Endothelial cell (in vitro differentiated cells): ENCODE results near the gene PTPRN2. TPM values are rescaled to one million over a fixed set of nuclear protein-coding genes. Genes with fewer than 3 reads are reported as not detected.

ENCODE experiments used
- DNase-seq: peaks from one replicate; pipeline ENCODE4 v3.0.0; 2021; ENCODE audit warnings: low spot score
- H3K27ac Mint-ChIP-seq: one replicate; pipeline ENCODE4 v1.8.0; 2021; ENCODE audit warnings: mixed read lengths, inconsistent platforms; ENCODE audit not compliant: unreplicated experiment
- H3K27me3 Mint-ChIP-seq: one replicate; pipeline ENCODE4 v1.8.0; 2021; ENCODE audit warnings: mild to moderate bottlenecking, moderate library complexity, mixed read lengths, inconsistent platforms; ENCODE audit not compliant: unreplicated experiment
- H3K36me3 Mint-ChIP-seq: one replicate; pipeline ENCODE4 v1.8.0; 2021; ENCODE audit warnings: mild to moderate bottlenecking, low read depth, mixed read lengths, inconsistent platforms; ENCODE audit not compliant: unreplicated experiment
- H3K4me1 Mint-ChIP-seq: one replicate; pipeline ENCODE4 v1.8.0; 2021; ENCODE audit warnings: mild to moderate bottlenecking, mixed read lengths, inconsistent platforms; ENCODE audit not compliant: unreplicated experiment
- H3K4me3 Mint-ChIP-seq: one replicate; pipeline ENCODE4 v1.8.0; 2021; ENCODE audit warnings: mild to moderate bottlenecking, mixed read lengths, inconsistent platforms; ENCODE audit not compliant: unreplicated experiment
- H3K9me3 Mint-ChIP-seq: one replicate; pipeline ENCODE4 v1.8.0; 2021; ENCODE audit warnings: mixed read lengths, inconsistent platforms; ENCODE audit not compliant: unreplicated experiment
- total RNA-seq: library from RNA; stranded (reverse); fragmentation: NEBNext Ultra II Directional; extraction: Animal tissue kit (Norgen Biotek cat#: 25700); gene quantifications from one replicate; pipeline ENCODE4 v1.2.1, GENCODE V29; 2021; ENCODE audit not compliant: unreplicated experiment
- TF ChIP-seq, protein P1 (sequence below): fragments of 200-600 bp; sonication (generic); IDR thresholded peaks from one replicate; pipeline ENCODE4 v1.5.0; 2021; ENCODE audit warnings: antibody characterized with exemption; ENCODE audit not compliant: unreplicated experiment

The PTPRN2 gene
- total RNA-seq, 1 donor from 2014 or later: 0.18 TPM

DNA sequence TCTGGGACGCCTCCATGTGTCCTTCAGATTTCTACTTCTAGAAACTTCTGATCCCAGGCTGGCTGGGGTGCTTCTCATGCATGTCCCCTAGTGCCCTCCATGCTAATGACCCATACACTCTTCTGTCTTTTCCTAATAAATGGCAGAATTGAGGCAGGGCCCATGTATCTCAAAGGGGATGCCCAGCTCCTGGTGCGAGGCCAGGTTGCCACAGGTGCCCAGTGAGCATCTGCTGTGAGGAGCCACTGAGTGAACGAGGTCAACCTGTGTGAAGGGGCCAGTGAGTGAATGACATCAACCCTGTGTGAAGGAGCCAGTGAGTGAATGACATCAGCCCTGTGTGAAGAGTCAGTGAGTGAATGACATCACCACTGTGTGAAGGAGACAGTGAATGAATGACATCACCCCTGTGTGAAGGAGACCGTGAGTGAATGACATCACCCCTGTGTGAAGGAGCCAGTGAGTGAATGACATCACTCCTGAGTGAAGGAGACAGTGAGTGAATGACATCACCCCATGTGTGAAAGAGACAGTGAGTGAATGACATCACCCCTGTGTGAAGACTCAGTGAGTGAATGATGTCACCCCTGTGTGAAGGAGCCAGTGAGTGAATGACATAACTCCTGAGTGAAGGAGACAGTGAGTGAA lies 478.9 kb downstream of the PTPRN2 start:
- H3K27ac Mint-ChIP-seq: no peak overlapping the region
- H3K36me3 Mint-ChIP-seq: peaks cover 34% of the 10 kb centered on the region
- TF ChIP-seq, protein P1, sequence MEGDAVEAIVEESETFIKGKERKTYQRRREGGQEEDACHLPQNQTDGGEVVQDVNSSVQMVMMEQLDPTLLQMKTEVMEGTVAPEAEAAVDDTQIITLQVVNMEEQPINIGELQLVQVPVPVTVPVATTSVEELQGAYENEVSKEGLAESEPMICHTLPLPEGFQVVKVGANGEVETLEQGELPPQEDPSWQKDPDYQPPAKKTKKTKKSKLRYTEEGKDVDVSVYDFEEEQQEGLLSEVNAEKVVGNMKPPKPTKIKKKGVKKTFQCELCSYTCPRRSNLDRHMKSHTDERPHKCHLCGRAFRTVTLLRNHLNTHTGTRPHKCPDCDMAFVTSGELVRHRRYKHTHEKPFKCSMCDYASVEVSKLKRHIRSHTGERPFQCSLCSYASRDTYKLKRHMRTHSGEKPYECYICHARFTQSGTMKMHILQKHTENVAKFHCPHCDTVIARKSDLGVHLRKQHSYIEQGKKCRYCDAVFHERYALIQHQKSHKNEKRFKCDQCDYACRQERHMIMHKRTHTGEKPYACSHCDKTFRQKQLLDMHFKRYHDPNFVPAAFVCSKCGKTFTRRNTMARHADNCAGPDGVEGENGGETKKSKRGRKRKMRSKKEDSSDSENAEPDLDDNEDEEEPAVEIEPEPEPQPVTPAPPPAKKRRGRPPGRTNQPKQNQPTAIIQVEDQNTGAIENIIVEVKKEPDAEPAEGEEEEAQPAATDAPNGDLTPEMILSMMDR: no peak
- no peaks in the 10 kb centered on the region for H3K4me1 Mint-ChIP-seq
- H3K9me3 Mint-ChIP-seq: peaks cover 29% of the 10 kb centered on the region
- no peak for DNase-seq
- H3K4me3 Mint-ChIP-seq: no peak overlapping the region
- H3K27me3 Mint-ChIP-seq: peaks cover 29% of the 10 kb centered on the region

DNA sequence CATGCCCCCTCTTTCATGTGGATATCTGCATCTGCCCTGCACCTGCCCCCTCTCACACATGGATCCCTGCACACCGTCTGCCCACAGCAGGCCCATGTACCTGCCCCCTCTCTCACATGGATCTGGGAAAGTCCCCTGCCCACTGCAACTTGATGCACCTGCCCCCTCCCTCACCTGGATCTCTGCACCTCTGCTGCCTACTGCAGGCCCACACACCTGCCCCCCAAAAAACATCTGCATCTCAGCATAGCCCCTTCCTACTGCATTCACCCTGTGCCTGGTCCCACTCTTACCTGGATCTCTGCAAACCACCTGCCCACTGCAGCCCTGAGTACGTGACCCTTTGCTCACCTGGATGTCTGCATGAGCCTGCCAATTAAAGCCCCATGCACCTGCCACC lies 479.8 kb downstream of the PTPRN2 start:
- H3K27ac Mint-ChIP-seq: no peak overlapping the region
- peaks cover 24% of the 10 kb centered on the region for H3K27me3 Mint-ChIP-seq
- no peaks in the 10 kb centered on the region for H3K4me1 Mint-ChIP-seq
- DNase-seq: no peak
- no peak overlapping the region for H3K4me3 Mint-ChIP-seq
- peaks cover 22% of the 10 kb centered on the region for H3K9me3 Mint-ChIP-seq
- H3K36me3 Mint-ChIP-seq: peaks cover 32% of the 10 kb centered on the region
- TF ChIP-seq, protein P1: no peak

DNA sequence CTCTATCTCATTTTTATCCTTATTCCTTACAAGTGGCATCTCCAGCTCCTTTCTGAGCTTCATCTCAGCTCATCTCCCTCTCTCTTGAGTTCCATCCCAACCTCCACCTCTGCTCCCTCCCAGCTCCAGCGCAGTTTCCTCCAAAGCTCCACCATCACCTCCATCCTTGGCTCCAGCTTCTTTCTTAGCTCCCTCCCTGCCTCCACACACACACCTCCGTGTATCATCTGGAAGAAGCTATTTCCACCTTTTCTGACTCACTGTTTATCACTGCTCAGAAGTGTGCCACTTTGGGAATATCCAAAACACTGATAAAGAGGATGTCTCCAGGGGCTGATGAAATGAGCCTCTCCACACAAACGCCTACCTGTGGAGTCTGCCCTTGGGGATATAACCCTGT lies 481.4 kb downstream of the PTPRN2 start:
- no peak overlapping the region for H3K4me3 Mint-ChIP-seq
- no peak overlapping the region for H3K27ac Mint-ChIP-seq
- no peak for DNase-seq
- peaks cover 29% of the 10 kb centered on the region for H3K36me3 Mint-ChIP-seq
- H3K27me3 Mint-ChIP-seq: peaks cover 27% of the 10 kb centered on the region
- H3K4me1 Mint-ChIP-seq: no peaks in the 10 kb centered on the region
- TF ChIP-seq, protein P1: no peak
- H3K9me3 Mint-ChIP-seq: peaks cover 27% of the 10 kb centered on the region

DNA sequence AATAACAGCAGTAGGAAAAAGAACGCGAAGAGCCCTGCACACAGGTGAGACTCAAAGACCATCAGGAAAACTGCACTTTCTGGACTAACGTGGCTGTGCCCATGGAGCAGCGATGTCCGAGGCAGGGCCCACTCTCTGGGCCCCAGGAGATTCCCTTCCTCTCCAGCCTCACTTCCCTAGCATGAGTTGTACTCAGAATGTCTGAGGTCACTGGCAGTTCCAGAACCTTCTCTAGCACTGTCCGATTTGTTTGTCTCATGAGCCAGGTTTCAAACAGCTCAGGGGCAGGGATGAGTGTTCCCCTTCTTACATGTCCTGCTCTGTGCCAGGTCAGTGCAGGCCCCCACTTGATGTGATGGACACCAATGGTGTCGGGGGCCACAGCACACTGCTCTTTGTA lies 484.2 kb downstream of the PTPRN2 start:
- no peak overlapping the region for H3K27ac Mint-ChIP-seq
- no peak overlapping the region for H3K4me3 Mint-ChIP-seq
- no peak for DNase-seq
- H3K27me3 Mint-ChIP-seq: peaks cover 15% of the 10 kb centered on the region
- H3K9me3 Mint-ChIP-seq: peaks cover 31% of the 10 kb centered on the region
- H3K36me3 Mint-ChIP-seq: peaks cover 29% of the 10 kb centered on the region
- no peaks in the 10 kb centered on the region for H3K4me1 Mint-ChIP-seq
- TF ChIP-seq, protein P1: no peak

DNA sequence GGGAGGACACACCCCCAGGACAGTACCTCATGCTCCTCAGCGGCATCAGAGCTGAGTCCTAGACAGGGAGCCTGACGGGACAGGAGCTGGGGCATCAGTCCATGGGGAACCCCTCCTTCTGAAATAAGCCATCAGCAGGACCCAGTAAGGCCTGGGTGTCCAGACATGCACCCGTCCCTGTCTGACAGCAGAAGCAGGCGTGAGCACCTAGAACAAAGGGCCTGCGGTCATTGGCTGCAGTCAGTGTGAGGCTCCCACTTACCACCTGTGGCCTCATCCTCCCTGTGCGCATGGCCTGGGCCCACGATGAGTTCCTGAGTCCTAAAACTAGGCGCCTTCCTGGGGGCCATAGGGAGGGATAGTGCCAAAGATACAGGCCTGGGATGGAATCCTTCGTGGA lies 484.7 kb downstream of the PTPRN2 start:
- Mint-ChIP-seq H3K4me3 (no peak overlapping the region), H3K27ac (no peak overlapping the region), H3K9me3 (peaks cover 31% of the 10 kb centered on the region), H3K4me1 (no peaks in the 10 kb centered on the region), H3K27me3 (peaks cover 12% of the 10 kb centered on the region), H3K36me3 (peaks cover 24% of the 10 kb centered on the region)
- TF ChIP-seq, protein P1: no peak
- no peak for DNase-seq
